HG03025 (cell line): Measurements from ENCODE around the gene DCAF15.
"Not testable (repeated sequence)": the region's sequence is repeated elsewhere in the genome, so short reads cannot be mapped to it uniquely, and the experiment has no call there.

Experiments
- ATAC-seq: cut with Tn5 transposase; IDR thresholded peaks from one replicate; pipeline ENCODE4 v1.9.1; 2021; ENCODE audit warnings: mild to moderate bottlenecking, moderate library complexity; ENCODE audit not compliant: unreplicated experiment, low FRiP score

The DCAF15 gene

DNA sequence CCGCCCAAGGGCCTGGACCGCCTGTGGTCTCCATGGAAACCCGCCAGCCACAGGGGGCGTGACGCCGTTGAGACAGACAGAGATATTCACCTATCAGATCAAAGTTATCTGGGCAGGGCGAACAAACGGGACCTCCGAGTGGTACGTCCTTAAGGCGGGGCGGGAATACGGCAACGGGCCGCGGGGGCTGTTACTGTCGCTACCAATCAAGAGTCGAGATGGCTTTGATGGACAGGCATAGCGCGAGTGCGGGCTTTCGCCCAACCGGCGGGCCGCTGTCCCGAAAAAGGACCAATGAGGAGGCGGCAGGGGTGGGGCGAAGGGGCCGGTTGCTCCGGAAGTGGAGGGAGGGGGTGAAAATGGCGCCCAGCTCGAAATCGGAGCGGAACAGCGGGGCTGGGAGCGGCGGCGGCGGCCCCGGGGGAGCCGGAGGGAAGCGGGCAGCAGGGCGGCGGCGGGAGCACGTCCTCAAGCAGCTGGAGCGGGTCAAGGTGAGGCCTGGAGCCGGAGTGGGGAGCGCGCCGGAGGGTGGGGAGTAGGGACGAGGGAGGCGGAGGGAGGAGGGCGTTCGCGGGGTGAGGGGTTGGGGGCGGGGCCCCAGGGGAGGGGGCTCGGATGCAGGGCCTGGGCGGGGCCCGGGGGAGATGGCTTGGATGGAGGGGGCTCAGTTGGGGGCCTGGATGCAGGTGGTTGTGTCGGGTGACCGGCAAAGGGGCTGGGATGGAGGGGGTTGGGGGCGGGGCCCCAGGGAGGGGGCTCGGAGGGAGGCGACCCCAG is at the start of gene DCAF15:
DCAF15 (plus strand) TSS at position 356 of the 777 bp plus-strand sequence; CDS start at position 360, 4 bp downstream.
- ATAC-seq = peak; percentile 92

DNA sequence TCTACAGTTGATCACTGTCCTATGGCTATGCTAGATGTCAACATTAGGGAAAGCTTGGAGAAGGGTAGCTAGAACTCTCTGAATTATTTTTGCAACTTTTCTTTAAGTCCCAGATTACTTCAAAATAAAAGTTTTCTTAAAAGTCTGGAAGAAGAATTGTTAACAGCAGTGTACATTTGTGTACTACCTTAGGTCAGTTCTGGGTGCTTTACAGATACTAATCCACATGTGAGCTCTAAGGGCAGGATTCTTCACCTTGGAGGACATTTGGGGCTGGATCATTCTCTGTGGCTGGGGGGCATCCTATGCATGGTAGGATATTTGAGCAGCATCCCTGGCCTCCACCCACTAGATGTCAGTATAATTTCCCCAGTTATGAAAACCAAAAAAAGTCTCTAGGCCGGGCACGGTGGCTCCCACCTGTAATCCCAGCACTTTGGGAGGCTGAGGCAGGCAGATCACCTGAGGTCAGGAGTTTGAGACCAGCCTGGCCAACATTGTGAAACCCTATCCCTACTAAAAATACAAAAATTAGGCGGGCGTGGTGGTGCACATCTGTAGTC is 49.2 kb upstream of the DCAF15 start:
- no peak for ATAC-seq

- ATAC-seq = peak; percentile 74
Observed at GRCh38 chr19:13905634-13906520, 46.4 kb upstream of the DCAF15 start, which contains the start of the genes BRME1 and CC2D1A. Gene BRME1 (minus strand): TSS chr19:13906117. CDS start chr19:13904892, 1,225 bp downstream. Gene CC2D1A (plus strand): TSS chr19:13906201. CDS start chr19:13906442, 241 bp downstream.

- peak; percentile 10 for ATAC-seq
Observed at GRCh38 chr19:13906521-13906904, 45.8 kb upstream of the DCAF15 start.

GRCh38 chr19:13906910-13907309 is 45.4 kb upstream of the DCAF15 start:
- no peak for ATAC-seq

GRCh38 chr19:13908674-13909073 is 43.6 kb upstream of the DCAF15 start:
- ATAC-seq = no peak

GRCh38 chr19:13909430-13909829 is 42.9 kb upstream of the DCAF15 start:
- ATAC-seq = no peak

DNA sequence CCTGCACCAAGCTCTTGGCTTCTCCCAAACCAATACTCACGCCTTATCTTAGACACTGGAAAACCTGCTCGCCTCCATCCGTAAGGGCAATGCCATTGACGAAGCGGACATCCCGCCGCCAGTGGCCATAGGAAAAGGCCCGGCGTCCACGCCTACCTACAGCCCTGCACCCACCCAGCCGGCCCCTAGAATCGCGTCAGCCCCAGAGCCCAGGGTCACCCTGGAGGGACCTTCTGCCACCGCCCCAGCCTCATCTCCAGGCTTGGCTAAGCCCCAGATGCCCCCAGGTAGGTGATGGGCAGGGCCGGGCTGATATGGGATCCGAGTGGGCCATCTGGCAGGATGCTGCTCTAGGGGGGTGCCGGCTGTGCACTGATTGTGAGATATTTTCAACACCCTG is 39.0 kb upstream of the DCAF15 start:
- ATAC-seq = no peak

GRCh38 chr19:13914777-13915176 is 37.5 kb upstream of the DCAF15 start:
- ATAC-seq = no peak

GRCh38 chr19:13917888-13918406 is 34.4 kb upstream of the DCAF15 start:
- ATAC-seq = no peak

GRCh38 chr19:13918726-13919411 is 33.4 kb upstream of the DCAF15 start:
- no peak for ATAC-seq

GRCh38 chr19:13920524-13920923 is 31.8 kb upstream of the DCAF15 start:
- ATAC-seq = no peak

- no peak for ATAC-seq
Observed at GRCh38 chr19:13920940-13921747, 31.2 kb upstream of the DCAF15 start.

- not testable (repeated sequence) for ATAC-seq
Observed at GRCh38 chr19:13922118-13922517, 30.2 kb upstream of the DCAF15 start.

GRCh38 chr19:13923194-13923987 is 28.9 kb upstream of the DCAF15 start:
- no peak for ATAC-seq

GRCh38 chr19:13926010-13926409 is 26.3 kb upstream of the DCAF15 start:
- ATAC-seq = no peak

DNA sequence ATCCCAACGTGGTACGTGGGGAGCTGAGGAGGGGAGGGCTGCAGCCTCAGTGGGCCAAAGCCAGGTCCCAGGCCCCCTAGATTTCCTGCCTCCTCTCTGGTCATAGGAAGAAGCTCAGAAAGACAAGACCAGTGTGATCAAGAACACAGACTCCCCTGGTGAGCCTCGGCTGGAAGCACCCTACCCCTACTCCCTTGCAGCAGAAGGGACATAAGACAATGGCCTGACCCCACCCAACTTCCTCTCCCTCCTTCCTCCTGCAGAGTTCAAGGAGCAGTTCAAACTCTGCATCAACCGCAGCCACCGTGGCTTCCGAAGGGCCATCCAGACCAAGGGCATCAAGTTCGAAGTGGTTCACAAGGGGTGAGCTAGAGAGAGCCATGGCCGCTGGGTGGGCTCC is 25.6 kb upstream of the DCAF15 start:
- no peak for ATAC-seq

- ATAC-seq = no peak
Observed at GRCh38 chr19:13929340-13929739, 23.0 kb upstream of the DCAF15 start.

- no peak for ATAC-seq
Observed at GRCh38 chr19:13929956-13930355, 22.4 kb upstream of the DCAF15 start.
